ENCODE results near the gene CYP24A1.

DNA sequence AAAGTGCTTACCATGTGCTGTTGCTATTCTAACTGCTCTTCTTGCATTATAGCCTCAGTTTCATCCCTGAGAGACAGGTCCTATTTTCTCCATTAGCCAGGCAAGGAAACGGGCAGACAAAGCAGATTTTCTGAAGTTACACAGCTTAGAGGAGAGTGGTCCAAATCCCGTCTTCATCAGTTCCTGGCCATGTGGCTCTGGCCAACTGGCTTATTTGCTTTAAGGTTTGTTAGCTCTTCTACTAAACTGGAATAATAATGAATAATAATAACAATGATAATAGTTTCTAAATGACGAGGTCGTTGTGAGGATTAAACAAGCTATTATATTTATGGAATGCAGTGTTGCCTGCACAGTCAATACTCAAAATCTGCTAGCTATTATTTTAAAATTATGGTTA is 67.6 kb downstream of the CYP24A1 start:
- TF ChIP-seq, protein P1, sequence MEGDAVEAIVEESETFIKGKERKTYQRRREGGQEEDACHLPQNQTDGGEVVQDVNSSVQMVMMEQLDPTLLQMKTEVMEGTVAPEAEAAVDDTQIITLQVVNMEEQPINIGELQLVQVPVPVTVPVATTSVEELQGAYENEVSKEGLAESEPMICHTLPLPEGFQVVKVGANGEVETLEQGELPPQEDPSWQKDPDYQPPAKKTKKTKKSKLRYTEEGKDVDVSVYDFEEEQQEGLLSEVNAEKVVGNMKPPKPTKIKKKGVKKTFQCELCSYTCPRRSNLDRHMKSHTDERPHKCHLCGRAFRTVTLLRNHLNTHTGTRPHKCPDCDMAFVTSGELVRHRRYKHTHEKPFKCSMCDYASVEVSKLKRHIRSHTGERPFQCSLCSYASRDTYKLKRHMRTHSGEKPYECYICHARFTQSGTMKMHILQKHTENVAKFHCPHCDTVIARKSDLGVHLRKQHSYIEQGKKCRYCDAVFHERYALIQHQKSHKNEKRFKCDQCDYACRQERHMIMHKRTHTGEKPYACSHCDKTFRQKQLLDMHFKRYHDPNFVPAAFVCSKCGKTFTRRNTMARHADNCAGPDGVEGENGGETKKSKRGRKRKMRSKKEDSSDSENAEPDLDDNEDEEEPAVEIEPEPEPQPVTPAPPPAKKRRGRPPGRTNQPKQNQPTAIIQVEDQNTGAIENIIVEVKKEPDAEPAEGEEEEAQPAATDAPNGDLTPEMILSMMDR (IDR thresholded peaks at IDR 0.05; ENCODE audit: low read depth, low read length, poor library complexity, severe bottlenecking) = no peak
- no peak for TF ChIP-seq EZH2phosphoT487 (IDR thresholded peaks at IDR 0.05; ENCODE audit: borderline replicate concordance, low read length)
